HCT116 (cell line): ENCODE data around the gene IST1. TPM values are rescaled to one million over a fixed set of nuclear protein-coding genes. Genes with fewer than 3 reads are reported as not detected.
A peak's percentile ranks its signal among the peaks of the same experiment; 100 is the strongest.

Source experiments
- ATAC-seq: fragments of 200-7000 bp; cut with Tn5 transposase; 2 replicates; pipeline ENCODE4 v1.9.1; 2020; ENCODE audit warnings: mild to moderate bottlenecking, moderate library complexity
- Bru-seq: library from RNA; stranded (reverse); fragments of 400-500 nt; gene quantifications from one replicate; lab custom pipeline; 2021; lab: Mats Ljungman, UMichigan
- BruChase-seq, 2 experiments: library from RNA; stranded (reverse); fragments of 400-500 nt; gene quantifications; one replicate each; lab custom pipeline; 2021; lab: Mats Ljungman, UMichigan
- BruUV-seq: library from RNA; stranded (reverse); fragments of 400-500 nt; replicated peaks from 2 replicates; lab custom pipeline; 2021; lab: Mats Ljungman, UMichigan
- CTCF ChIA-PET: fragments of 300-600 bp; sonication (Branson Sonifier 250); formaldehyde crosslinking; loops from one replicate; lab custom pipeline; 2021; ENCODE audit warnings: antibody characterized with exemption; lab: Charles Lee
- POLR2A ChIA-PET: fragments of 300-600, 350-600 bp; sonication (Branson Sonifier 250); formaldehyde crosslinking; loops from one replicate; lab custom pipeline; 2021; ENCODE audit warnings: antibody characterized with exemption; lab: Charles Lee
- RAD21 ChIA-PET, 2 experiments: fragments of 300-600 bp; sonication (Branson Sonifier 250); formaldehyde crosslinking; loops; one replicate each; lab custom pipeline; 2023; ENCODE audit warnings: low total read pairs in 2 of 2; ENCODE audit not compliant: uncharacterized antibody in 2 of 2, unreplicated experiment in 2 of 2, low non-redundant PET in 1 of 2; lab: Charles Lee
- DNase-seq: peaks from one replicate; pipeline ENCODE4 v3.0.0-alpha.2; 2010; ENCODE audit warnings: low read depth, low spot score
- H2AFZ ChIP-seq: fragments of 200-600 bp; shearing (Covaris generic), sonication (generic); 2 replicates; pipeline ENCODE4 v1.6.1; 2017; ENCODE audit warnings: low read depth, mixed run types, mixed read lengths, antibody characterized with exemption, low read length; ENCODE audit not compliant: poor library complexity, severe bottlenecking
- H3K27ac ChIP-seq: 2 replicates; pipeline ENCODE4 v1.5.1; 2012; ENCODE audit warnings: low read depth, low read length
- H3K27me3 ChIP-seq: fragments of 200-600 bp; sonication (generic); 2 replicates; pipeline ENCODE4 v1.6.1; 2016; ENCODE audit warnings: mixed run types, low read length, mixed read lengths; ENCODE audit not compliant: insufficient read depth
- H3K36me3 ChIP-seq, 2 experiments: fragments of 200-500 bp in 1 of 2; fragments of 200-600 bp in 1 of 2; sonication (Bioruptor generic) in 1 of 2; sonication (generic) in 1 of 2; 2 replicates each; pipeline versions ENCODE4 v1.5.1 to v1.6.1; 2014 to 2016; ENCODE audit warnings: low read length in 2 of 2, inconsistent platforms in 1 of 2, mixed read lengths in 1 of 2, mixed run types in 1 of 2; ENCODE audit not compliant: insufficient read depth in 2 of 2, control insufficient read depth in 1 of 2
- H3K4me1 ChIP-seq, 2 experiments: fragments of 200-600 bp in 1 of 2; sonication (generic) in 1 of 2; 2 replicates each; pipeline versions ENCODE4 v1.5.1 to v1.6.1; 2012 to 2017; ENCODE audit warnings: low read length in 2 of 2, inconsistent platforms in 1 of 2, mild to moderate bottlenecking in 1 of 2, mixed read lengths in 1 of 2, mixed run types in 1 of 2, moderate library complexity in 1 of 2; ENCODE audit not compliant: insufficient read depth in 2 of 2, control insufficient read depth in 1 of 2
- H3K4me2 ChIP-seq: fragments of 200-600 bp; sonication (generic); 2 replicates; pipeline ENCODE4 v1.6.1; 2017; ENCODE audit warnings: mixed run types, low read length, mixed read lengths
- H3K4me3 ChIP-seq, 2 experiments: fragments of 200-600 bp in 1 of 2; sonication (generic) in 1 of 2; replicated peaks in 1 of 2; 2 replicates each; pipeline ENCODE4 v1.5.1; 2011 to 2016; ENCODE audit warnings: low read length in 2 of 2, control low read depth in 1 of 2, low read depth in 1 of 2, mild to moderate bottlenecking in 1 of 2, mixed read lengths in 1 of 2, mixed run types in 1 of 2
- H3K79me2 ChIP-seq: fragments of 200-600 bp; sonication (generic); 2 replicates; pipeline ENCODE4 v1.6.1; 2017; ENCODE audit warnings: mild to moderate bottlenecking, mixed run types, low read length, moderate library complexity, mixed read lengths; ENCODE audit not compliant: insufficient read depth
- H3K9ac ChIP-seq: fragments of 200-600 bp; sonication (generic); 2 replicates; pipeline ENCODE4 v1.6.1; 2016; ENCODE audit warnings: low read length, mixed read lengths
- H3K9me2 ChIP-seq: fragments of 200-600 bp; sonication (generic), shearing (Covaris generic); 2 replicates; pipeline ENCODE4 v1.6.1; 2017; ENCODE audit warnings: mixed run types, mild to moderate bottlenecking, moderate library complexity; ENCODE audit not compliant: insufficient read depth
- H3K9me3 ChIP-seq, 2 experiments: fragments of 200-500 bp in 1 of 2; fragments of 200-600 bp in 1 of 2; sonication (Bioruptor generic) in 1 of 2; sonication (generic) in 1 of 2; 2 replicates each; pipeline ENCODE4 v1.6.1; 2014 to 2017; ENCODE audit warnings: low read length in 2 of 2, mixed read lengths in 2 of 2, inconsistent platforms in 1 of 2, low read depth in 1 of 2, mild to moderate bottlenecking in 1 of 2, mixed run types in 1 of 2, moderate library complexity in 1 of 2; ENCODE audit not compliant: control insufficient read depth in 1 of 2, insufficient read depth in 1 of 2
- H4K20me1 ChIP-seq: fragments of 200-600 bp; sonication (generic), shearing (Covaris generic); 2 replicates; pipeline ENCODE4 v1.6.1; 2017; ENCODE audit warnings: mixed run types, mild to moderate bottlenecking, moderate library complexity; ENCODE audit not compliant: insufficient read depth
- CBX3 ChIP-seq: IDR thresholded peaks from 2 replicates; pipeline ENCODE4 v1.6.1; 2012; ENCODE audit warnings: low read depth
- EGR1 ChIP-seq: IDR thresholded peaks from 2 replicates; pipeline ENCODE4 v1.6.1; 2012; ENCODE audit warnings: low read depth
- ELF1 ChIP-seq: IDR thresholded peaks from 2 replicates; pipeline ENCODE4 v1.6.1; 2012; ENCODE audit warnings: low read depth, borderline replicate concordance
- EZH2phosphoT487 ChIP-seq: fragments of 200-600 bp; IDR thresholded peaks from 2 replicates; pipeline ENCODE4 v1.6.1; 2018; ENCODE audit warnings: antibody characterized with exemption, borderline replicate concordance
- FOSL1 ChIP-seq: IDR thresholded peaks from 2 replicates; pipeline ENCODE4 v1.6.1; 2012; ENCODE audit warnings: low read depth
- JUND ChIP-seq: IDR thresholded peaks from 2 replicates; pipeline ENCODE4 v1.6.1; 2012
- MAX ChIP-seq: IDR thresholded peaks from 2 replicates; pipeline ENCODE4 v1.6.1; 2012
- POLR2A ChIP-seq: IDR thresholded peaks from 2 replicates; pipeline ENCODE4 v1.7.0; 2011; ENCODE audit warnings: borderline replicate concordance; ENCODE audit not compliant: insufficient read depth, insufficient read length; ENCODE audit errors: extremely low read depth
- POLR2AphosphoS5 ChIP-seq: IDR thresholded peaks from 2 replicates; pipeline ENCODE4 v1.6.1; 2011; ENCODE audit warnings: mild to moderate bottlenecking, low read depth, low read length, moderate library complexity
- RAD21 ChIP-seq: IDR thresholded peaks from 2 replicates; pipeline ENCODE4 v1.6.1; 2012; ENCODE audit warnings: low read depth, mild to moderate bottlenecking
- SIN3A ChIP-seq: IDR thresholded peaks from 2 replicates; pipeline ENCODE4 v1.6.1; 2012; ENCODE audit warnings: low read depth
- SP1 ChIP-seq: IDR thresholded peaks from 2 replicates; pipeline ENCODE4 v1.6.1; 2012; ENCODE audit warnings: low read depth
- SRF ChIP-seq: IDR thresholded peaks from 2 replicates; pipeline ENCODE4 v1.6.1; 2012; ENCODE audit warnings: low read depth
- TCF7L2 ChIP-seq: IDR thresholded peaks from 2 replicates; pipeline ENCODE4 v1.7.0; 2011; ENCODE audit warnings: borderline replicate concordance, inconsistent platforms; ENCODE audit not compliant: insufficient read depth, insufficient read length; ENCODE audit errors: extremely low read depth
- YY1 ChIP-seq: IDR thresholded peaks from 2 replicates; pipeline ENCODE4 v1.6.1; 2011; ENCODE audit warnings: low read length, low read depth, moderate library complexity, mild to moderate bottlenecking; ENCODE audit not compliant: insufficient replicate concordance; ENCODE audit errors: extremely low read depth
- ZBTB33 ChIP-seq: IDR thresholded peaks from 2 replicates; pipeline ENCODE4 v1.6.1; 2011; ENCODE audit warnings: mild to moderate bottlenecking, low read length, moderate library complexity; ENCODE audit not compliant: insufficient replicate concordance; ENCODE audit errors: extremely low read depth
- ZFX ChIP-seq: fragments of 450-650 bp; IDR thresholded peaks from 2 replicates; pipeline ENCODE4 v1.6.1; 2017
- ZNF274 ChIP-seq: fragments of 200-500 bp; sonication (Bioruptor generic); IDR thresholded peaks from 2 replicates; pipeline ENCODE4 v1.6.1; 2014; ENCODE audit warnings: mild to moderate bottlenecking, low read depth, low read length, inconsistent platforms
- intact Hi-C: fragments of 100-400 bp; cut with micrococcal nuclease; formaldehyde crosslinking; loops from 2 replicates; pipeline ENCODE4 v1.10.0; 2022
- long read RNA-seq: library from polyadenylated mRNA; unstranded; transcript quantifications from one replicate; pipeline ENCODE4 v2.0.0, GENCODE V29; 2021; ENCODE audit not compliant: unreplicated experiment
- polyA plus RNA-seq: library from polyadenylated mRNA; unstranded; fragments of >200 nt; gene quantifications from 2 replicates; pipeline ENCODE4 v1.2.1, GENCODE V29; 2012; ENCODE audit warnings: missing spikeins
- total RNA-seq: library from RNA; stranded (reverse); gene quantifications from one replicate; pipeline ENCODE4 v1.2.1, GENCODE V29; 2021; ENCODE audit not compliant: unreplicated experiment

The IST1 gene
- total RNA-seq, result 191 TPM
- 135 and 139 TPM in 2 replicates for polyA plus RNA-seq
- percentile 93 among the genes with signal in this experiment for Bru-seq, nascent RNA
- BruChase-seq, experiment 1, labeled RNA remaining after a 6-hour chase, result percentile 90 among the genes with signal in this experiment
- percentile 93 among the genes with signal in this experiment for BruChase-seq, experiment 2, labeled RNA remaining after a 2-hour chase
- long read RNA-seq, full-length matches to known transcripts, result 126 of 234 reads
- long read RNA-seq, partial matches to known transcripts, result 16 of 234 reads
- long read RNA-seq, other reads (novel, unspliced or antisense), result 92 of 234 reads

- H3K4me3 ChIP-seq, result peak within 1 kb of the TSS; percentile 96 to 97
- H3K9me2 ChIP-seq, result no peaks in the 10 kb centered on the region
- ATAC-seq, result peak; percentile 84
- TF ChIP-seq SP1 (peak; percentile 94), FOSL1 (peak; percentile 50; the same call in 1 of the 2 replicates), ZBTB33 (peak; percentile 25), EGR1 (peak; percentile 66; the same call in 1 of the 2 replicates), YY1 (peak; percentile 97), ZNF274 (no peak), POLR2AphosphoS5 (peak; percentile 97), SRF (no peak; the same call in 1 of the 2 replicates), JUND (peak; percentile 80), MAX (peak; percentile 96), ZFX (no peak), TCF7L2 (peak; percentile 99), ELF1 (0 out of 2 replicates have a peak, but pooled peaks have one; percentile 42), RAD21 (no peak), POLR2A (peak; percentile 44), SIN3A (peak; percentile 97), CBX3 (peak; percentile 90), EZH2phosphoT487 (no peak)
- TF ChIP-seq, all 23 proteins: peak for 13
- Histone ChIP-seq H3K36me3 (peaks cover 0 to 4% of the 10 kb centered on the region in 2 experiments; a peak in 1 of 4 replicates), H3K27me3 (no peaks in the 10 kb centered on the region), H3K27ac (peak within 1 kb of the TSS; percentile 94), H3K4me1 (peaks cover 24 to 28% of the 10 kb centered on the region in 2 experiments), H3K4me2 (peak within 1 kb of the TSS; percentile 83), H3K79me2 (peaks cover 48% of the 10 kb centered on the region), H3K9me3 (no peaks in the 10 kb centered on the region), H3K9ac (peak within 1 kb of the TSS; percentile 99), H2AFZ (peak within 1 kb of the TSS; percentile 3), H4K20me1 (peaks cover under 1% of the 10 kb centered on the region; the same call in 1 of the 2 replicates)
- RAD21 ChIA-PET, result no interaction called here
- TSS peak; percentile 86 for BruUV-seq
- peak; percentile 96 for DNase-seq
- intact Hi-C loops, result loop anchor here (2.0 kb wide), 1 partner anchor 86 kb away; the partner anchor contains the start of gene AP1G1
- POLR2A ChIA-PET, result interaction anchor here (0.8 to 1.9 kb wide), 3 partner anchors 11 to 86 kb away, joined by 4 to 9 read pairs (median 4); partner anchors contain the start of genes AP1G1 and ZNF821
- CTCF ChIA-PET, result interaction anchor here (1.5 kb wide), 1 partner anchor 12 kb away, joined by 7 read pairs; the partner anchor contains the start of gene ZNF821
Observed at GRCh38 chr16:71894921-71895678, at the start of gene IST1. Gene IST1 (plus strand): TSS chr16:71895531. CDS start chr16:71915641, 20,110 bp downstream.
